Gastroesophageal sphincter (tissue), 3 donors: Measurements from ENCODE around the gene RHBDF2.

Experiments used
- POLR2AphosphoS5 ChIP-seq: sonication (generic); formaldehyde crosslinking; IDR thresholded peaks from one replicate; pipeline ENCODE4 v1.6.1; 2017; ENCODE audit warnings: antibody characterized with exemption
- TF ChIP-seq, protein P1 (sequence below), 4 experiments: fragments of 200-600 bp in 2 of 4; fragments of 450-650 bp in 2 of 4; sonication (generic) in 1 of 4; IDR thresholded peaks; one replicate each; pipeline ENCODE4 v1.5.1; 2017 to 2019; ENCODE audit warnings: antibody characterized with exemption in 4 of 4, mild to moderate bottlenecking in 2 of 4, moderate library complexity in 2 of 4

DNA sequence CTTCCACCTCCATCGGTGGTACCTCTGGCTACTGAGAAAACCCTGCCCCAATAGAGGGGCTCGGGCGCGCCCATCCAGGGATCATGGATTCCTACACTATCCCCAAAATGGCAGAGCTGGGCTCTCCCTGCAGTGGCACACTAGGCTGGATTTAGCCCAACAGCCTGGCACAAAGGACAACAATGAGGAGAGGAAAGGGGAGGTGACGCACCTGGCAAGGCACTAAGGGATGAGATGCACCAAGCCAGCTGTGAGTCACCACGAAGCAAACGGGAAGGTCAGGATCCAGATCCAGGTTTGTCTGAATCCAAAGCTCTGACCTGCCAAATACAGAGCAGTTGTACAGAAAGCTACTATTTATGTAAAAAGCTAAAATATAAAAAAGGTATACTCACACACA lies 66.4 kb downstream of the RHBDF2 start:
- TF ChIP-seq, protein P1, sequence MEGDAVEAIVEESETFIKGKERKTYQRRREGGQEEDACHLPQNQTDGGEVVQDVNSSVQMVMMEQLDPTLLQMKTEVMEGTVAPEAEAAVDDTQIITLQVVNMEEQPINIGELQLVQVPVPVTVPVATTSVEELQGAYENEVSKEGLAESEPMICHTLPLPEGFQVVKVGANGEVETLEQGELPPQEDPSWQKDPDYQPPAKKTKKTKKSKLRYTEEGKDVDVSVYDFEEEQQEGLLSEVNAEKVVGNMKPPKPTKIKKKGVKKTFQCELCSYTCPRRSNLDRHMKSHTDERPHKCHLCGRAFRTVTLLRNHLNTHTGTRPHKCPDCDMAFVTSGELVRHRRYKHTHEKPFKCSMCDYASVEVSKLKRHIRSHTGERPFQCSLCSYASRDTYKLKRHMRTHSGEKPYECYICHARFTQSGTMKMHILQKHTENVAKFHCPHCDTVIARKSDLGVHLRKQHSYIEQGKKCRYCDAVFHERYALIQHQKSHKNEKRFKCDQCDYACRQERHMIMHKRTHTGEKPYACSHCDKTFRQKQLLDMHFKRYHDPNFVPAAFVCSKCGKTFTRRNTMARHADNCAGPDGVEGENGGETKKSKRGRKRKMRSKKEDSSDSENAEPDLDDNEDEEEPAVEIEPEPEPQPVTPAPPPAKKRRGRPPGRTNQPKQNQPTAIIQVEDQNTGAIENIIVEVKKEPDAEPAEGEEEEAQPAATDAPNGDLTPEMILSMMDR (IDR thresholded peaks at IDR 0.05): no peak
- TF ChIP-seq POLR2AphosphoS5: no peak
